SHP77 treated with DMSO at 0.1 percent for 48 hours (cell line): ENCODE measurements around the gene PRRT1B.
"Not testable (repeated sequence)": the region's sequence is repeated elsewhere in the genome, so short reads cannot be mapped to it uniquely, and the experiment has no call there.

Source experiments
- DNase-seq: peaks from one replicate; lab custom pipeline; 2025; lab: John Stamatoyannopoulos, UW

Gene PRRT1B

GRCh38 chr9:131550465-131550864, 5.1 kb downstream of the PRRT1B start:
- DNase-seq = not testable (repeated sequence)

DNA sequence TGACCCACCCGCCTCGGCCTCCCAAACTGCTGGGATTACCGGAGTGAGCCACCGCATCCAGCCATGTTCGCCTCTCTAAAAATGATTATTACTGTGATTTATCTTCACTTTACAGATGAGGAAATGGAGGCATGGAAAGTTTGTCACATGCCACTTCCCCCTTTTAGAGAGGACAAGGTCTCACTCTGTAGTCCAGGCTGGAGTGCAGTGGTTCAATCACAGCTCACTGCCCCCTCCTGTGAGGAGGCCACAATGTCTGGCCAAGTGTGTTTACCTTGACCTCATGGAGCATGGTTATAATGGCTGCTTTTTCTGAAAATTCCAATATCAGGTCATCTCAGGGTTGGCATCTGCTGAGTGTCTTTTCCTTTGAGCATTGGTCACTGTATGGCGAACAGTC, 6.7 kb downstream of the PRRT1B start:
- DNase-seq = no peak

GRCh38 chr9:131554087-131554842, 8.9 kb downstream of the PRRT1B start:
- DNase-seq = no peak

GRCh38 chr9:131554843-131555351, 9.6 kb downstream of the PRRT1B start:
- DNase-seq = no peak

DNA sequence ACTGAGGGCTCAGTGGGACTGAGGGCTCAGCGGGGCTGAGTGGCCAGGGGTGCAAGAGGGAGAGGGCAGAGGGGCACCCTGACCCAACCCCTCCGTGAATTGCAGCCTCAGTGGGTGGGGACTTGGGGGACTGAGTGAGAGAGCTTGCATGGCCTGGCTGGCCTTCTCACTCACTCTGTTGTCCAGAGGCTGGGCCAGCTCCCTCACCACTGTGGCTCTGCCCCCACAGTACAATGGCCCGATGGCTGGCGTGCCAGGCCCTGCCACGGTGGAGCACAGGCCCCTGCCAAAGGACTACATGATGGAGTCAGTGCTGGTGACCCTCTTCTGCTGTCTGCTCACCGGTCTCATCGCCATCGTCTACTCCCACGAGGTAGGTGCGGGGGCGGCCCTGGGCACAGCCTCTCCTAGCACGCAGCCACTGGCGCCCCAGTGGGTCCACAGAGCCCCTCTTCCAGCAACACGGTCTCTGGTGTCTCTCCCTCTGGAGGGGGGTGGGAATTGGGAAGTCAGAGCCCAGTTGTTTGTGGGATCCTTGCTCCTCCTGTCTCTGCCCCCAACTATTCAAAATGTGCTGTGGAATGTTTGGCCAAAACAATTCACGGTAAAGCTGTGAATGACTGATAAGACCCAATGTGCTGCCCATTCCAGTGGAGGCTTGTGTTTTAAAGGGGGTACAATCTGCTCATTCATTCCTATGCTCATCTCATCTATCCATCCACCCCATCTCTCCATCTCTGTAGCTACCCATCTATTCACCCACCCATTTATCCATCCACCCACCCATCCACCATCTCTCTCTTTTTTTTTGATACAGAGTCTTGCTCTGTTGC, 10.7 kb downstream of the PRRT1B start:
- no peak for DNase-seq

DNA sequence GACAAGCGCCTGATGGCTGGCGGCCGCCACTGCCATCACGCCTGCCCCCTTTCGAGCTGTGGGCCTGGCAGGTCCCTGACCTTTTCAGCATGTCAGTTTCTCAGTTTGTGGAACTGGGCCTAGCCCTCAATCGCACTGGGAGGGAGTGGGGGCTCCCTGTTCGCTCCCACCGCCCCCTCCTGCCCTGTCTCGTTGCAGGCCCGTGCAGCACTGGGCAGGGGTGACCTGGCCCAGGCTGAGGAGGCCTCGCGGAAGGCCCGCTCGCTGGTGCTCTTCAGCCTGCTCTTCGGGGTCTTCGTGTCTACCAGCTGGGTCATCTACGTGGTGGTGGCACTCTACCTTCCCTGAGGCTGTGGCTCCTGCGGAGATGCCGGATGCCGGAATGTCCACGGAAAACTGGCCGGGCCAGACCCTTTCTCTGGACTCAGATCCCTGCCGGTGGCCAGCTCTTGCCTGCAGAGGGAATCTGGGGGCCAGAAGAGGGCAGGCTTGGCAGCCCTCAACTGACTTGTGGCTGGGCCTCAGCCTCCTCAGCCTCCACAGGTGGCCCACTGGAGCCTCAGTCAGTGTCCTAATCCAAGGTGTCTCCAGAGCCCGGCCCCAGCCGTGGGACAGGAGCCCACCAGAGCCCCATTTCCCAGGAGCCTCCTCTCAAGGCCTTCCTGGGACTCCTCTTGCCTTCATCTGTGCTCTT, 12.7 kb downstream of the PRRT1B start:
- DNase-seq = no peak

DNA sequence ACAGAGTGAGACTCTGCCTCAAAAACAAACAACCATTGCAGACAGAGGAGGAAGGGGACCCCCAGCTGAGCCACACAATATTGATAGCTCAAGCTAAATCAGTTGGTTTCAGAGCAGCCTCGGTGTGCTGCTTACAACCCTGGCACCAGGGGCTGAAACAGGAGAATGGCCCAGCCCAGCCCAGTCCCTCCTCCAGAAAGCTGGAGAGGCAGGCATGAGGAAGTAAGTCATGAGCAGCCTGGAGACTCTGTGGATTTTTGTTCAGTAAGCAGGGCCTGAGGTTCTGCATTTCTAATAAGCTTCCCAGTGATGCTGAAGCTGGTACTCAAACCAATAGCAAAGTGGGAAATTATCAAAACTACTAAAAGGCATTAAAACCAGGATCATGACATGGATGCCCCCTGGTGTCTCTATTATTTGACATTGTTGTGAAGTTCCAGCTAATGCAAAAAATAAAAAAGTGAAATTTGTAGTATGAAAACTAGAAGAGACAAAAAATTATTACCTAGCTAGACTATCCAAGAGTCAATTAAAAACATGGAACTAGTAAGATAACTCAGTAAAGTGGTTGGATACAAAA, 14.2 kb downstream of the PRRT1B start:
- DNase-seq = no peak

DNA sequence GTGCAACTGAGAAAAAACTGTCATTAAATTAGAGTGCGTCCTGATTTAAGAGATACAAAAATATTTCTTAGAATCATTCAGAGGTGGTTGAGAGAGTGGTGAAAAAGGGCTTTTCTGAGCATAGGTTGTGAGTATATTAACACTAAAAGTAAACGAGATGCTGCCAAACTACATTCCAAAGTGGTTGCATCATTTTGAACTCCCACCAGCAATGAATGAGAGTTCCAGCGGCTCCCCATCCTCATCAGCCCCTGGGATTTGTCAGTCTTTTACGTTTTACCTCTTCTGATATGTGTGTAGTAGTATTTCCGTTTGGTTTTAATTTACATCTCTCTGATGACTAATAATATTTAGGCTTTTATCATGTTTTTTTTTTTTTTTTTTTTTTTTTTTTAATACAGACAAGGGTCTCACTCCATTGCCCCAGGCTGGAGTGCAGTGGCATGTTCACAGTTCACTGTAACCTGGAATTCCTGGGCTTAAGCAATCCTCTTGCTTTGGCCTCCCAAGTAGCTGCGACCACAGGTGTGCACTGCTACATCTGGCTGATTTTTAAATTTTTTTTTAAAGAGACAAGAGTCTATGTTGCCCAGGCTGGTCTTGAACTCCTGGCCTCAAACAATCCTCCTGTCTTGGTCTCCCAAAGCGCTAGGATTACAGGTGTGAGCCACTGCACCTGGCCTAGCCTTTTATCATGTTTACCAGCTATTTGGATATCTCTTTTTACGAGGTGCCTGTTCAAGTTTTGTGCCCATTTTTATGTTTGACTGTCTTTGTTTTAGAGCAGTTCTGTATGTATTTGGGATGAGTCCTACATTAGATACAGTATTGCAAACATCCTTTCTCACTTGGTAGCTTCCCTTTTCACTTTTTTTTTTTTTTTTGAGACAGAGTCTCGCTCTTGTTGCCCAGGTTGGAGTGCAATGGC, 17.0 kb downstream of the PRRT1B start:
- no peak for DNase-seq

- no peak for DNase-seq
Observed at GRCh38 chr9:131565369-131565768, 20.0 kb downstream of the PRRT1B start.

DNA sequence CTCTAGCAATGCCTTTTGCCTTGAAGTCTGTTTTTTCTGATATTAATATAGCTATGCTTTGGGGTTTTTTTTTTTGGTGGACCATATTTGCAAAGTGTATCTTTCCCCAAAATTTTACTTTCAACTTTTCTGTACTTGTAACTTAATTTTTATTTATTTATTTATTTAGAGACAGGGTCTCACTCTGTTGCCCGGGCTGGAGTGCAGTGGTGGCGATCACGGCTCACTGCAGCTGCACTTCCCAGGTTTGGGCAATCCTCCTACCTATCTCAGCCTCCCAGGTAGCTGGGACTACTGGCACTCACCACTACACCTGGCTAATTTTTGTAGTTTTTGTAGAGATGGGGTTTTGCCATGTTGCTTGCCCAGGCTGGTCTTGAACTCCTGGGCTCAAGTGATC, 20.8 kb downstream of the PRRT1B start:
- DNase-seq = no peak

DNA sequence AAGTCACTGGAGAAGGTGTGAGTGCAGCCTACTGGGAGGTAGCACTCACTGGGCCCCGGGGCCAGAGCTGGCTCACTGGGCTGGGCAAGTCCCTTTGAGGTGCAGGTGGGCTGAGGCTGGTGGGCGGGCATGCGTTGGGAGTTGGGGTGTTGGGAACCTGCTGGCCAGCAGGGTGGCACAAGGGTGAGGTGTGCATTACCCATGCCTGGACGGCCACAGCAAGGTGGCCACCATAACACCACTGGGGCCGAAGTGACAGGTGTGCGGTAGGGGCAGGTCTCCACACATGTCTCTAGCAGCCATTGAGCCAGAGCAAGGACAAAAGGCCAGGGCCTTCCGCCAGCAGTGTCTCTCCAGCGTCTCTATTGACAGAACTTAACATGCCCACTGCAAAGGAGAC, 22.6 kb downstream of the PRRT1B start:
- DNase-seq = no peak

DNA sequence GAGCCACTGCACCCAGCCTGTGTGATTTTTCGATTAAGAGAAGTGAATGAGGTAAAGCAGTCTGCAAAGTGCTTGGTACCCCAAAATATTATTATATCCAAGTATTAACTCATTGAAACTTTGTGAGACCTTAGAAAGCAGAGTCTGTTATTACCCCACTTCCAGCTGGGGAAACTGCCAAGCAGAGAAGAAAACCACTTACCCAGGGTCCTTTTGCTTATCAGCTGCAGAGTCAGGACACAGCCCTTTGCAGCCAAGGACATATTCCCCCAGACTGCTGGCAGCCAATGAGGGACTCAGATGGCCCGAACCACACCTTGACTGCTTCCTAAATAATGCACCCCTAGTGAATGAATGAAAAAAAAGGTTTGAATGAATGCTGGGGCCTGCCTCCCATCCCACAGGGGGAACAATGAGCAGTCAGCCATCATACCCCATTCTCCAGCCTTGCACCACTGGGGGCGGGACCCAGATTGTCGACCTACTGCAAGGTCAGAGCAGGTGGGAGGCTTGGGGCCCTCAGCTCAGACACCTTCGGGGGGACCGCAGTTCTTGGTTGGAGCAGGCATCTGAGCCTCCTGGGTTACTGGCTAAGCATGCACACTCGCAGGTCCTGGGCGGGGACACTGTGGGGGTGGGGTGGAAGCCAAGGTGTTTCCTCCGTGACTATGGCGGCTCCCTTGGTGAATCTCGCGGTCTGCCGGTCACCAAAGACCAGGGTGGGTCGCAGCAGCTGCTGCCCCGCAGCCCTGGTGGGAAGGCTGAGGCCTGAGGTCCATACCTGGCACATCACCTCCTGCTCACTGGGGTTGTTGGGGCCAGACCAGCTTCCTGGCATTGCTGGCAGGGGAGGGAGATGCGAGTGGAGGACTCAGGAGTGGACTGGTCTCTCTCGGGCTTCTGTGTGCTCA, 29.7 kb downstream of the PRRT1B start:
- no peak for DNase-seq

GRCh38 chr9:131575946-131576853, 30.9 kb downstream of the PRRT1B start:
- DNase-seq = no peak

DNA sequence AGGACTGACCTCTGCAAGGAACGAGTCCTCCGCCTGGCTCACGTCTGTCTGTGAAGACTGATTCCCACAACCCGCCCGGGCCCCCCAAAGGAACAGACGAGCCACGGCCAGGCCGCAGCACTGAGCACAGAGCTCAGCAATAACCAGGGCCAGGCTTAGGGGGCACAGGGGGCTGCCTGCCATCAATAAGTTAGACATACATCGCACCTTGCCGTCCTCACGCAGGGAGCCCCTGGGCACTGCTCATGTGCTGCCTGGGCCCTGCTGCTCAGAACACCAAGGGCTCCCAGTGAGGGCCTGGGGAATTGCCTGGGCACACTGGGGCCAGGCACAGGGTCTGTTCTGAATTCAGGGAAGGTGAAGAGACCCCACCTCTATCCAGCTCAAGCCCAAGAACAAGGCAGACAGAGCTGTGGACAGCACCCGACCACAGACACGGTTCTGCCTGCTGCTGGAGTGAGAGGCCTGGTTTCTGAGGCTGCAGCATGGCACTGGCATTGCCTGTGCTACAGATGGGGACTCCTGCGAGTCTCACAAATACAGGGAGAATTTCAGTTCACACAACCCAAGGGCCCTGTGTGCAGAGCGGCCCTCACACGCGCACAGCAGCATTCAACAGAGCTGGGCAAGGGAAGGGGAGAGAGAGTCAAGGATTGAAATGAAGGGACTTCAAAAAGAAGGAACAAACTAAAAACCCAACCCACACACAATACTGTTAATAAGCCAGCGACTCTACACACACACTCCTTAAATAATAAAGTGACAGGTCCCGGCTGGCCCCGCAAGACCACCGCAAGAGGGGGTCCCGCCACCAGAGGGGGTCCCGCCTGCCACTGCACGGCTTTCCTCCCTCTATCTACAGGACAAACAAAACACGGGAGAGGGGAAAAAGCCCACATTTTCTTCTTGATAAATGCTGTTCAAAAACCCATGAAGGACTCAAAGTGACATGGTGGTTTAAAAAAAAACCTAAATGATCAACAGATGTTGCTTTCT, 32.0 kb downstream of the PRRT1B start:
- DNase-seq = no peak

GRCh38 chr9:131578021-131578420, 32.7 kb downstream of the PRRT1B start:
- no peak for DNase-seq

DNA sequence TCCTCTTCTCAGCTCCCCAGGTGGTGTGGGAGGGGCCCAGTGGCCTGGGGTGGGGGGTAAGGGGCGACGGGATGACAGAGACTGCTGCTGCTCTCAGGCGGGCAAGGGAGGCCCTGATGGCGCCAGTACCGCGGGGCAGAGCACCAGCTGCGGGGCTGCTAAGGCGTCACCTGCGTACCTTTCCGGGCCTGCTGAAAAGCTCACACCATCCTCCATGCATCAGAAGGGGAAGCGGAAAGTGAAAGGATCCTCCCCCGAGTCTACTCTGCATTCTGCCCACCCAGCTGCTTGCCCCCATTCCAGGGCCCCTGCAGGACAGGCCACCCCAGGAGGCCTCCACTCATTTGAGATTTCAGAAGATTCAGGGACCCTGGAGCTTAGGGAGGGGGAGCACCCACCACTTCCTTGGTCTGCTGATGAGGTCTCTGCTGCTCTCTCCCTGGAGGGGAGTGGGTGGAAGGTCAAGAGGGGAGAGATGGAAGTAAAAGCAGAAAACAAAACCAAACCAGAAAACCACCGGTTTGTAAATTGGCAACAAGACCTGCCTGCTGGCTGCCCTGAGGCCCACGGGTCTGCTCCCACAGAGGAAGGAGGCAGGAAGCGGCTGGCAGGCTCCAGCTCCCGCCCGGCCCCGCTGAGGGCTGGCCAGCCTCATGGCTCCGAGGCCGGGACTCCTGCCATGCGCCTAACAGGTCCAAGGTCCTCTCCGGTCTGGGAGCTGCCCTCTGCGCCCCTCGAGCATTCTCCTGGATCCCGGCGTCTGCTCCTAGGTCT, 33.6 kb downstream of the PRRT1B start:
- no peak for DNase-seq

- no peak for DNase-seq
Observed at GRCh38 chr9:131579789-131580211, 34.5 kb downstream of the PRRT1B start.
